ENCODE results near the gene PAPPA2. TPM values are rescaled to one million over a fixed set of nuclear protein-coding genes. Genes with fewer than 3 reads are reported as not detected.

Gene PAPPA2
- total RNA-seq, 4 donors from 2014 or later, result under 0.01 to 1.5 TPM; not detected in 2

DNA sequence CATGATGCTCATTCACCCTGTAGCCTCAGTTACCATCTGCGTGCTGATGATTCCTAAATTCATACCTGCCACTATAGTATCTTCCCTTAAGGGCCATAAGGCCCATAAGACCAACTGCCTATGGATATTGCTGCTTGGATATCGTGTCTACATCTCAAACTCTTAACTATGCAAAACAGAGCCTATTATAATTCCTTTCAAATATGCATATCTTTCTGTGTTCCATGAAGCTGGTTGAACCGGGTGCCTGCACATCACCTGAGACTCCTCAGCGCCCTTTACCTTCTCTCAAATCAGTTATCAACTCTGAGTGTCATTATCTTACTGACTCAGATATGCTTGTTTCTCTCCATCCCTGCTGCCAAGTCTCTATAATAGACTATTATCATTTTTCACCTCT, 311.2 kb downstream of the PAPPA2 start:
- 54 to 62% methylated on average over 4 of the region's 4 CpGs for WGBS, 2 donors
- DNase-seq, result no peak
- Histone ChIP-seq H3K9me3 (no peaks in the 10 kb centered on the region), H3K4me3 (no peak overlapping the region), H3K27me3 (no peaks in the 10 kb centered on the region), H3K36me3 (no peaks in the 10 kb centered on the region), H3K4me1 (no peaks in the 10 kb centered on the region), H3K27ac (no peak overlapping the region)
- TF ChIP-seq POLR2A (IDR thresholded peaks at IDR 0.05), result no peak
- TF ChIP-seq, protein P1, sequence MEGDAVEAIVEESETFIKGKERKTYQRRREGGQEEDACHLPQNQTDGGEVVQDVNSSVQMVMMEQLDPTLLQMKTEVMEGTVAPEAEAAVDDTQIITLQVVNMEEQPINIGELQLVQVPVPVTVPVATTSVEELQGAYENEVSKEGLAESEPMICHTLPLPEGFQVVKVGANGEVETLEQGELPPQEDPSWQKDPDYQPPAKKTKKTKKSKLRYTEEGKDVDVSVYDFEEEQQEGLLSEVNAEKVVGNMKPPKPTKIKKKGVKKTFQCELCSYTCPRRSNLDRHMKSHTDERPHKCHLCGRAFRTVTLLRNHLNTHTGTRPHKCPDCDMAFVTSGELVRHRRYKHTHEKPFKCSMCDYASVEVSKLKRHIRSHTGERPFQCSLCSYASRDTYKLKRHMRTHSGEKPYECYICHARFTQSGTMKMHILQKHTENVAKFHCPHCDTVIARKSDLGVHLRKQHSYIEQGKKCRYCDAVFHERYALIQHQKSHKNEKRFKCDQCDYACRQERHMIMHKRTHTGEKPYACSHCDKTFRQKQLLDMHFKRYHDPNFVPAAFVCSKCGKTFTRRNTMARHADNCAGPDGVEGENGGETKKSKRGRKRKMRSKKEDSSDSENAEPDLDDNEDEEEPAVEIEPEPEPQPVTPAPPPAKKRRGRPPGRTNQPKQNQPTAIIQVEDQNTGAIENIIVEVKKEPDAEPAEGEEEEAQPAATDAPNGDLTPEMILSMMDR (IDR thresholded peaks at IDR 0.05), result no peak
- intact Hi-C loops (cut with DNase I), result no loop called here

DNA sequence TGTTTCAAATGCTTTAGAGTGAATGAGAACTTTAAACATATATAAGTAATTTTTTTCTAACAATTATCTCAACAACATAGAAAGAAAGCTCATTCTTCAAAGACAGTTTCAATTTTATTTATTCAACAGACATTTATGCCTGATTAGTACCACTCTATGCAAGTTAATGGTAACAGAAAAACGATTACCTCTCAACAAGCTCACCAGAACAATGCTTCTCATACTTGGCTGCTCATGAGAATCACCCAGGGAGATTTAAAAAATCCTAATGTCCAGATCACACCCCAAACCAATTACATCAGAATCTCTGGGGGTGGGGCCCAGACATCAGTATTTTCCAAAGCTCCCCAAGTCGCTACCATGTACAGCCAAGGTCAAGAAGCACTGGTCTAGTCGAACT, 312.4 kb downstream of the PAPPA2 start:
- intact Hi-C loops (cut with DNase I), result no loop called here
- 52 to 60% methylated on average over 3 of the region's 3 CpGs for WGBS, 2 donors
- Histone ChIP-seq H3K36me3 (no peaks in the 10 kb centered on the region), H3K4me1 (no peaks in the 10 kb centered on the region), H3K9me3 (no peaks in the 10 kb centered on the region), H3K27ac (no peak overlapping the region), H3K27me3 (no peaks in the 10 kb centered on the region), H3K4me3 (no peak overlapping the region)
- DNase-seq, result no peak
- TF ChIP-seq POLR2A (IDR thresholded peaks at IDR 0.05), result no peak
- TF ChIP-seq, protein P1 (IDR thresholded peaks at IDR 0.05), result no peak

DNA sequence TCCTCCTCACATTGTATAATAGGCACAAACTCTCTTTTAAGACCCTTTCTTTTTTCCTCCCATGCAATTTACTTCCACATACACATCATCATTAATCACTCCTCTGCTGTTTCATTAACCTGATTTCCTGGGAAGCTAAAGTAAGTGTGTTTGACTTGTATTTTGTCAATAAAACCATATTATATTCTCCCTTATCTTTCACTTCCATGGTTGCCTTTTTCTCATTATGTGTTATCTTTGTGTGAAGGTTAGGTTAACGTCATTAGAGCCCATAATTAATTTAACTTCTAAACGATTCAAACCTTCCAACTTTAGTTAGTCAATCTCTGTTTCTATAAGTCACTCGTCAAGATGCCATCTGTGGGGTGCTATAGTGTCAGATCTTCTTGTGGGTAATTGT, 313.0 kb downstream of the PAPPA2 start:
- TF ChIP-seq, protein P1 (IDR thresholded peaks at IDR 0.05), result no peak
- TF ChIP-seq POLR2A (IDR thresholded peaks at IDR 0.05), result no peak
- no peak overlapping the region for H3K4me3 ChIP-seq
- intact Hi-C loops (cut with DNase I), result no loop called here
- H3K27me3 ChIP-seq, result no peaks in the 10 kb centered on the region
- DNase-seq, result no peak
- no peaks in the 10 kb centered on the region for H3K4me1 ChIP-seq
- no peaks in the 10 kb centered on the region for H3K36me3 ChIP-seq
- no peak overlapping the region for H3K27ac ChIP-seq
- WGBS, 2 donors, result 25 to 37% methylated on average over 3 of the region's 3 CpGs
- H3K9me3 ChIP-seq, result no peaks in the 10 kb centered on the region

DNA sequence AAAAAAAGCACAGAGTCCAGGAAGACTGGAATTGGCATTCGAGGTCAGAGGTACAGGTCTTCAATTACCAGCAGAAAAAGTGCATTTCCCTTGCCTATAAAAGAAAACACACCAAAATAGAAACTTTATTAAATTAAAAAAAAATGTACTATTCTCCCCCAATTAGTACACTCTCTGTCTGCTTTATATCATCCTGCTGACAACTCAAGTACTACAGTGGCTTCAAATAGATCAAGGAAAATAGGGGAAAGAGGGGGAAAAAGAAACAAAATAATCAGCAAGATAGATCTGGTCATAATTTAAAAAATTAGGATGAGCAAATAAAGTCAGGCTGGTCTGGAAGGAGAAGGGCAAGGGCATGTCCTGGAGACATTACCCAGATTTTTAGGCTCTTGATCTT, 315.1 kb downstream of the PAPPA2 start:
- Histone ChIP-seq H3K27me3 (no peaks in the 10 kb centered on the region), H3K27ac (no peak overlapping the region), H3K4me3 (no peak overlapping the region), H3K9me3 (no peaks in the 10 kb centered on the region), H3K36me3 (no peaks in the 10 kb centered on the region), H3K4me1 (no peaks in the 10 kb centered on the region)
- intact Hi-C loops (cut with DNase I), result no loop called here
- no peak for DNase-seq
- no peak for TF ChIP-seq POLR2A (IDR thresholded peaks at IDR 0.05)
- TF ChIP-seq, protein P1 (IDR thresholded peaks at IDR 0.05), result no peak
- WGBS, 2 donors, result 7 to 46% methylated on average over 1 of the region's 1 CpG

DNA sequence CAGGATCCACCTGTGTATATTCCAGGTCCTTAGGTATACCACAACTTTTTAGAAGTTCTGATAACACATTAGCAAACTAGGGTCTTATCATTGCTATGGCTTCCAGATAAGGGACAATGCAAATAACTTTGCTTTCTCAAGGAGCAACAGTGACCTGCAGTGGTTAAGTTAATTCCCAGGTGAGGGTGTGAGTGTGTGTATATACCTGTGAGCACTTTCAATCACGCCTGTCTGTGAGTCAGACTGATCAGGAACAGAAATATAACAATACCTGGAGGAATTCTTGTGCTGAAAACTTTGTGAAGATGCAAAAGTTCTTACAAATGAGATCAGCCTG, 317.0 kb downstream of the PAPPA2 start:
- TF ChIP-seq POLR2A (IDR thresholded peaks at IDR 0.05), result no peak
- TF ChIP-seq, protein P1 (IDR thresholded peaks at IDR 0.05), result no peak
- no peaks in the 10 kb centered on the region for H3K27me3 ChIP-seq
- WGBS, 2 donors, result 39 to 45% methylated on average over 1 of the region's 1 CpG
- no peak for DNase-seq
- H3K4me1 ChIP-seq, result no peaks in the 10 kb centered on the region
- H3K4me3 ChIP-seq, result no peak overlapping the region
- no peaks in the 10 kb centered on the region for H3K9me3 ChIP-seq
- no peak overlapping the region for H3K27ac ChIP-seq
- no peaks in the 10 kb centered on the region for H3K36me3 ChIP-seq
- intact Hi-C loops (cut with DNase I), result no loop called here
